Astrocyte of the spinal cord (primary cell): Measurements from ENCODE around the gene ARHGEF19.
"Not testable (repeated sequence)": the region's sequence is repeated elsewhere in the genome, so short reads cannot be mapped to it uniquely, and the experiment has no call there.

Source experiments
- DNase-seq: peaks from one replicate; pipeline ENCODE4 v3.0.0; 2011; ENCODE audit warnings: low read depth, low spot score
- H3K4me3 ChIP-seq: 2 replicates; pipeline ENCODE4 v1.5.1; 2011; ENCODE audit warnings: low read depth, mild to moderate bottlenecking, low read length, moderate library complexity
- in situ Hi-C: cut with HindIII; loops from 2 replicates; pipeline ENCODE4 v1.10.0; 2017; ENCODE audit warnings: low sequenced_read_pairs
- TF ChIP-seq, protein P1 (sequence below): IDR thresholded peaks from 2 replicates; pipeline ENCODE4 v1.5.1; 2012; ENCODE audit warnings: low read depth, mild to moderate bottlenecking, low read length, inconsistent platforms

Gene ARHGEF19

DNA sequence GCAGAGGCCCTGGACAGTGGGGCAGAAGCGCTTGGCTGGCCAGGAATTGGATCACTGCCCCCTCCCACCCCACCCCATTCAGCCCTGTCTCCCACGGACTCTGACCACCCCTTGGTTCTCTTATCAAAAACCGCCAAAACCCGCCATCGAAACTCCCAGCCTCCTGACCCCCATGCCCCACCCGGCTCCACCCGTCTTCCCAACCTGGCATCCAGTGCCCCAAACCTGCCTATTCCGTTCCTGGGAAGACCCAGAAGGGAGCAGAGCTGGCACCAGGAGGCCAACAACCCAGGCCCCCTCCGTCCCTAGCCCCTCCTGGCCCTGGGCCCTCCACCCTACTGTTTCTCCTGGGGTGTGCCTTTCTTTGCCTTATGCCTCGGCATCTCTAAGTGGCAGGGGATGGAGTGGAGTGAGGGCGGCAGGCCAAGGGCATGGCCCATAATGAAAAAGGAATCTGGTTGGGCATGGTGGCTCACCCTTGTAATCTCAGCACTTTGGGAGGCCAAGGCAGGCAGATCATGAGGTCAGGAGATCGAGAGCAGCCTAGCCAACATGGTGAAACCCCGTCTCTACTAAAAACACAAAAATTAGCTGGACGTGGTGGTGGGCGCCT lies 40.1 kb downstream of the ARHGEF19 start:
- H3K4me3 ChIP-seq, result no peak overlapping the region
- in situ Hi-C loops, result no loop called here
- DNase-seq, result no peak
- TF ChIP-seq, protein P1, sequence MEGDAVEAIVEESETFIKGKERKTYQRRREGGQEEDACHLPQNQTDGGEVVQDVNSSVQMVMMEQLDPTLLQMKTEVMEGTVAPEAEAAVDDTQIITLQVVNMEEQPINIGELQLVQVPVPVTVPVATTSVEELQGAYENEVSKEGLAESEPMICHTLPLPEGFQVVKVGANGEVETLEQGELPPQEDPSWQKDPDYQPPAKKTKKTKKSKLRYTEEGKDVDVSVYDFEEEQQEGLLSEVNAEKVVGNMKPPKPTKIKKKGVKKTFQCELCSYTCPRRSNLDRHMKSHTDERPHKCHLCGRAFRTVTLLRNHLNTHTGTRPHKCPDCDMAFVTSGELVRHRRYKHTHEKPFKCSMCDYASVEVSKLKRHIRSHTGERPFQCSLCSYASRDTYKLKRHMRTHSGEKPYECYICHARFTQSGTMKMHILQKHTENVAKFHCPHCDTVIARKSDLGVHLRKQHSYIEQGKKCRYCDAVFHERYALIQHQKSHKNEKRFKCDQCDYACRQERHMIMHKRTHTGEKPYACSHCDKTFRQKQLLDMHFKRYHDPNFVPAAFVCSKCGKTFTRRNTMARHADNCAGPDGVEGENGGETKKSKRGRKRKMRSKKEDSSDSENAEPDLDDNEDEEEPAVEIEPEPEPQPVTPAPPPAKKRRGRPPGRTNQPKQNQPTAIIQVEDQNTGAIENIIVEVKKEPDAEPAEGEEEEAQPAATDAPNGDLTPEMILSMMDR, result no peak

DNA sequence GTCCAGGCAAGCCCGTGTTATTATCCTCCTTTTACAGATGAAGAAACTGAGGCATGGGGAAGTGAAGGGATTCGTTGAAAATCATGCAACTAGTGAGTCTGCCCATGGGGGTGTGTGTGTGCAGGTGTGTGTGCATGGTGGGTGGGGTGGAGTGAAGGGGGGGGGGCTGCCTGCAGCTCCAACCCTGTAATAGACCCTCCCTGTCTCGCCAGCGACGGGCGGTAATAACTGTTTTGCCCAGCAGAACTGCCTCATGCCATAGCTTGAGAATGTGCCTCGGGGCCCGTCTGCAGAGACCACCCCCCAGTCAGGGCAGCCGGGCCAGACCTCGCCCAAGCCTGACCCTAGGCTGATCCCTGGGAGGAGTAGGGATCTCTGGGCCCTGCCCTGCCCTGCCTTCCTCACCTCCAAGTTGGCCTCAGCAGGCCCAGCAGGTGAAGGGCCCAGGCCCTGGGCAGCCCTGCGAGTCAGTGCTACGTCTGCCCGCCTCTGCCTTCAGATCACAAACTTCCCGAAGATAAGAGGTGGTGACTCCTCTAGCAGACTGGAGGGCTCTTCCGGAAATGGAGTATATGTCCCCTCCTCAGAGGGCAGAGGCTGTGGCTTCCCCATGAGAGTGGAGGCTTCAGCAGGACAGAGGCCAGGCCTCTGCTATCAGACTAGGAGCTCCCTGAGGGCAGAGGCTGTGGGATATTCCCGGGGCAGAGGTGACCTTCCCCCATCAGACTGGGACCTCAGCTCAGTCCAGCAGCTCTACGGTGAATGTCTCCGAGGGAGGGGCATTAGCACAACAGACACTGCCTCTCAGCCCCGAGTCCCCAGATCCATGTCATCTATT lies 40.9 kb downstream of the ARHGEF19 start:
- H3K4me3 ChIP-seq, result no peak overlapping the region
- no peak for DNase-seq
- TF ChIP-seq, protein P1, result no peak
- in situ Hi-C loops, result no loop called here

DNA sequence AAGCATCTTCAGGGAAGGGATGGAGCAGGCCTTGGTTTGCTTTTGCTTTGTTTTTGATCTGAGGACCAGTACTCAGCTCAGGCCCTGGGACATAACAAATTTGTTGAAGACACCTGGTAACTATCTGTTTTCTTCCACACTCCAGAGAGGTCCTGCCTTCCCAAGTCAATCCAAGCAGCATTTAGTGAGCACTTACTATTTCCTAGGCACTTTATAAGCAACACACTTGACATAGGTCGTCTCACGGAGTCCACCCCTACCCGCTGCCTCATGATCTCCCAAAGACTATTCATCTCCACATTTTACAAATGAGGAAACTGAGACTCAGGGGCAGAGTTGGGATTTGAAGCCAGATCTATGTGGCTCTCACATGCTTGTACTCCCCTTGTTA lies 42.2 kb downstream of the ARHGEF19 start:
- TF ChIP-seq, protein P1, result no peak
- no peak overlapping the region for H3K4me3 ChIP-seq
- in situ Hi-C loops, result no loop called here
- DNase-seq, result no peak

DNA sequence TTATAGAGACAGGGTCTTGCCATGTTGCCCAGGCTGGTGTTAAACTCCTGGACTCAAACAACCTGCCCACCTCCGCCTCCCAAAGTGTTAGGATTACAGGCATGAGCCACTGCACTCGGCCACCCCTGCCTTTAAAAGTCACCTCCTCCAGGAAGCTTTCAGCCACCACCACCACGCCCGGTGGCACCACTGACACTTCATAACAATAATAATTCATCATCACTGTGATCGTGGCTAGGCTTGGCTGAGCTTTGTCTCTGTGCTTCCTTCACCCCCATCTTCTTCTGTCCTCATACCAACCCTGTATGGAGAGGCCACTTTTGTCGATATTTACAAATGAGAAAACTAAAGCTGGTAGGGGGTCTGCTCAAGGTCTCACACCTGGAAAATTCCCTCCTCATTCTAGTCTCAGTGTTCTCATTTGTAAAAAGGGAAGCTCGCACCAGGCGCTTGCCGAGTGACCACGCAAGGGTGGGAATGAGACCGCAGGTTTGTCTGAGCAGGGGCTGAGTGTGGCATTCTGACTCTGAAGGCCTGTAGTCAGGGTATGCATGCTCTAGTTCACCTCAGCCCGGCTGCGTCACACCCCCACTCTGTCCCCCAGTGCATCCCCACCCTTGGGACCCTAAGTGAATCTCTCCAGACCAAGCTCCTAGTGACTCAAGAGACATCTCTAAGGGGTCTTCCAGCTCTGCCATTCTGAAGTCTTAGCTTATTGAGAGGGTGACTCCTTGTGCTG lies 43.7 kb downstream of the ARHGEF19 start:
- no peak overlapping the region for H3K4me3 ChIP-seq
- TF ChIP-seq, protein P1, result no peak
- in situ Hi-C loops, result no loop called here
- DNase-seq, result no peak

DNA sequence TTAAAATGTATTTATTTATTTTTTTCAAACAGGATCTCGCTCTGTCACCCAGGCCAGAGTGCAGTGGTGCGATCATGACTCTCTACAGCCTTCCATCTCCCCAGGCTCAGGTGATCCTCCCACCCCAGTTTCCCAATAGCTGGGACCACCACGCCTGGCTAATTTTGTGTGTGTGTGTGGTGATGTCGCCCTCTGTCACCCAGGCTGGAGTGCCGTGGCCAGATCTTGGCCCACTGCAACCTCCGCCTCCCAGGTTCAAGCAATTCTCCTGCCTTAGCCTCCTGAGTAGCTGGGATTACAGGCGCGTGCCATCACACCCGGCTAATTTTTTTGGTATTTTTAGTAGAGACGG lies 44.3 kb downstream of the ARHGEF19 start:
- in situ Hi-C loops, H3K4me3 ChIP-seq, DNase-seq: not testable (repeated sequence)

DNA sequence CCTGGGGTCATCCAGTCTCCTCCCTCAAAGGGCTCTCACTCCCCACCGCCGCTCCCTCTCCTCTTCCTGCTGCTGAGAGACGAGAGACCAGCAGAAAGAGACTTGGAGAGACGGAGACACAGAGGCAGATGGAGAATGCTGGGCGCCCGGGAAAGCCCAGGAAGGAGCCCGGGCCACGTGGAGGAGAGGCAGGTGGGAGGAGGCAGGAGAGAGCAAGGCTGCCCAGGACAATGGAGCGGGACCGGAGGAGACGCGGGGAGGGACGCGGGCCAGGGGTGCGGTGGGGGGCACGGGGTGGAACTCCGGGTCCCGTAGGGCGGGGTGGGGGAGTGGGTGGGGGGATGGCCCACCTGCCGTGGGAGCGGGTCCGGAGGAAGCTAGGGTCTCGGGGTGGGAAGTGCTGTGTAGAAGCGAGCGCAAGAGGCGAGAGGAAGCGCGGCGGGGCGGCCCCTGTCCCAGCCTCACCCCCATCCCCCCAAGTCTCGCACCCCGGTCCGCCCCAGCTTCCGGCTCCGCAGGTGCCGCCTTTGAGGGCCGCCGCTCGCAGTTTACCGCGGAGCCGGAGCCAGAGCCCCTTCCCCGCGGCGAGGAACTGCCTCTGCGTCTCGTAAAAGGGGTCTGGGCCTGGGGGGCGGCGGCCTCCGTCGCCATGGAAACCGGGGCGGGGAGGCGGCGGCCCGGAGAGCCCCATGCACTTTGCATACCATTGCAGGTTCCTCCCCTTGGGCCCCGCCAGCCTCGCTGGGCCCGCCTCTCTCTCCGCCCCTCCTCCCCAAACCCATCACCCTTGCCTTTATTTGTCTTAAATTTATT lies 44.9 kb downstream of the ARHGEF19 start:
- no peak for DNase-seq
- H3K4me3 ChIP-seq, result peak overlapping the region; percentile 46
- in situ Hi-C loops, result no loop called here
- TF ChIP-seq, protein P1, result no peak
